GM19328 (cell line): ENCODE results near the gene DHCR24.

Experiments
- ATAC-seq: cut with Tn5 transposase; IDR thresholded peaks from one replicate; pipeline ENCODE4 v1.9.1; 2021; ENCODE audit warnings: mild to moderate bottlenecking, moderate library complexity; ENCODE audit not compliant: unreplicated experiment

The DHCR24 gene

DNA sequence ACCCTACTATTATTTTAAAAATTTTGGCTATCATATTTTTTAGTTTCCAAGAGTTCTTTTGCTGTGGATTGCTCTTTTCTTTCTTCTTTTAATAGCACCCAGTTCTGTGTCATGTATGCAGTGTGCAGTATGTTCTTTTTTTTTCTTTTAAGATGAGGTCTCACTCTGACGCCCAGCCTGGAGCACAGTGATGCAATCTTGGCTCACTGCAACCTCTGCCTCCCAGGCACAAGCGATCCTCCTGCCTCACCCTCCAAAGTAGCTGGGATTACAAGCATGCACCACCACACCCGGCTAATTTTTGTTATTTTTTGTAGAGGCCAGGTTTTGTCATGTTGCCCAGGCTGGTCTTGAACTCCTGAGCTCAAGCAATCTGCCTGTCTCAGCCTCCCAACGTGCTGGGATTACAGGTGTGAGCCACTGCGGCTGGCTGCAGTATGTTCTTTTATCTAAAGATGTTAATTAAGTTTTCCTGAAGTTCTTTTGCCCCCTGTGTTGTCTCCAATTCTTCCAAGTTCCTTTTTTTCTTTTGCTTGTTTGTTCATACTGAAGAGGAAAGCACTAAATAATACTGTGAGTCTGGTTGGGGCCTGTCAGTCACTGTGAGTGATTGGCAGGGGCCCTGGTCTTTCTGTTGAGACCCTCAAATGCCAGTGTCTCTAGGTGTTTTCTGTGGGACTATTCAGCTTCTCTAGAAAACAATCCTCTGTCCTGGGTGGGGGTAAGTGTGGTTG is 68.4 kb downstream of the DHCR24 start:
- no peak for ATAC-seq

DNA sequence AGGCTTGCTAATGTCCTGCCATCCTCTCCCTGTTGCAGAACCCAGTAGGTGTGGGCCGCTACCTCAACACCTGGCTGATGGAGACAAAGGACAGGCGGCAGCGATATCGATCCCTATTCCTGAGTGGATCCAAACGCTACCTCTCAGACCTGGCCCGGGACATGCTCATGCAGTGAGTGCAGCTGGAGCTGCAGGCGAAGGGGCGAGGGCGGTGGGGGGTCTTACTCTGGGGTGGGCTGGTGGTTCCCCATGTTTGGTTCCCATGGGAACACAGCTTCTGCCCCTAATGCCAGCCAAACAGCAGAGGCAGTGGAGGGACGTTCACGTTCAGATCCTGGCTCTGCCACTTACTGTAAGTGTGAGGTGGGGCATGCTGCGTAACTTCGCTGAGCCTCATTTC is 70.0 kb downstream of the DHCR24 start:
- ATAC-seq = no peak

DNA sequence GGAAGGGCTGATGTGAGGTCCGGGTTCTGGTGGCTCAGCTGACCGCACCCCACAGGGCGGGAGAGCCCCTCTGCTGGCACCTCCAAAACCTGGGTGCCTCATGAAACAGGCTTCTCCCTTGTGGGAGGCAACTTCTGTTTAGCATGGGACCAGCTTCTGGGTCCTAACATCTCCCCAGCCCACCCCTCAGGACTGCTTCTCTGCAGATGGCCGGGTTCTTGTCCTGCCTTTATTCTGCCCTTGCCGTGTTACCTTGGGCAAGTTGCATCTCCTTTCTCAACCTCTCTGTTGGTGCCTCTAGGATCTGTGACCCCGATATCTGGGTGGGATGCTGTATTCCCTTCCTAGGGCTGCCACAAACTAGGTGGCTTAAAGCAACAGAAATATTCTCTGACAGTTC is 70.9 kb downstream of the DHCR24 start:
- ATAC-seq = no peak

DNA sequence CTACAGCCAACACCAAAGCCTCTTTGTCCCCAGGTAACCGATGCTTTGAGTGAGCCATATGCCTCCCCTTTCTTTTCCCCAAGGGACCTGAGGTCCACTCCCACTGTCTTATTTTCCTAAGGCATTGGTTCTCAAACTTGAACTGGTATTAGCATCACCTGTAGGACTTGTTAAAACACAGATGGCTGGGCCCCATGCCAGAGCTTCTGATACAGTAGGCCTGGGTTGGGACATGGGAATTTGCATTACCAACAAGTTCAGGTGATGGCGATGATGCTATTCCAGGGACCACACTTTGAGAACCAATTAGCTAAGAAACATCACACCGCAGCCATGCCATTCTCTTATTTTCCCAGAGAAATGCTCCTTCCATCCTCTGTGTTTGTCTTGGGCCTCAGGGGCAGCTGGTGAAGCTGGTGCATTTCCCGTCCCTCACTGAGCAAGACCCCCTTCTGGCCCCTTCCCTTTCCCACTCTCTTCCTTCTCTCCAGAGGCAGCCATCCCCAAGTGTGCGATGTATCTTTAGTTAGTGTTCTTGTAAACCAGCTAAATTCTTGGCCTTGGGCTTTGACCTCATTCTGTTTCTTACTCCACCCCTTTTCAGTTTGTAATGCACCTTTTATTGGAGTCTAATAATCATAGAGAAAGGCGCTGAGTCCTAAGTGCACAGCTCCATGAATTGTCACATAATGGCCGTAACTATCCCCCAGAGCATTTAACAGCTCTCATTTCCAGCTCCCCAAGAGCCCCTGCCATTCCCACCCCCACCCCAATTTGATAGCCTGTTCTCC is 71.7 kb downstream of the DHCR24 start:
- ATAC-seq = no peak

DNA sequence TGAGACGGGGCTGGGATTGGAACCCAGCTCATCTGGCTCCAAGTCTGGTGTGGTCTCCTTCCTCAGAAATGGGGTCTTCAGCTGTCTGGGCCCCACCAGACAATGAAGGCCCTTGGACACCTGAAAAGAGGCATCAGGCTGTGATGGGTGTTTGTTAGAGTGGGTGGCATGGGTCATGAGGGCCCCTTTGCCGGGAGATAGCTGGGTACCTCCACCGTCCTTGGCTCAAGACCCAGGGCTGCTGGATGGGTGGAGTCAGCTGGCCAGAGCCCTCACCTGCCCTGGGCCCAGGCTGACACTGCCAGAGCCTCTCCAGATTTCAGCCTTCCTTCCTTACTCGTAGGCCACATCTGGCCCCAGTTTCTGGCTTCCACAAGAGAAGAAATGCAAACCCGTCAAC is 72.4 kb downstream of the DHCR24 start:
- no peak for ATAC-seq

DNA sequence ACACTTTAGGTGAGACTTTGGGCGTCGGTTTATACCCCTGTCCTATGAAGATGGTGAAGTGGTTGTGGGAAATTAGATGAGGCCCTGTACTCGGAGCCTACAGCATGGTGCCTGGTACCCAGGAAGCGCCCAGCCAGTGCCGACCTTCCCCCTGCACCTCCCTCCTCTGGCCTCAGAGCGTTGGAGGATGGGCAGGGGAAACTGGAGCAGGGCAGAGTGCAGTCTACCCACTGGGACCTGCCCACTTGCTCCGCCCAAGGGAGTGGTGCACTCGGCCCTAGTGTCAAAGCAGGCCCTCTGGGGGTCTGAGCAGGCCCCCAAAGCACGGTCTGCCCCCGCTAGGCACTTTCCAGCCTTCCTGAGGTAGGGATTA is 72.9 kb downstream of the DHCR24 start:
- ATAC-seq = no peak

DNA sequence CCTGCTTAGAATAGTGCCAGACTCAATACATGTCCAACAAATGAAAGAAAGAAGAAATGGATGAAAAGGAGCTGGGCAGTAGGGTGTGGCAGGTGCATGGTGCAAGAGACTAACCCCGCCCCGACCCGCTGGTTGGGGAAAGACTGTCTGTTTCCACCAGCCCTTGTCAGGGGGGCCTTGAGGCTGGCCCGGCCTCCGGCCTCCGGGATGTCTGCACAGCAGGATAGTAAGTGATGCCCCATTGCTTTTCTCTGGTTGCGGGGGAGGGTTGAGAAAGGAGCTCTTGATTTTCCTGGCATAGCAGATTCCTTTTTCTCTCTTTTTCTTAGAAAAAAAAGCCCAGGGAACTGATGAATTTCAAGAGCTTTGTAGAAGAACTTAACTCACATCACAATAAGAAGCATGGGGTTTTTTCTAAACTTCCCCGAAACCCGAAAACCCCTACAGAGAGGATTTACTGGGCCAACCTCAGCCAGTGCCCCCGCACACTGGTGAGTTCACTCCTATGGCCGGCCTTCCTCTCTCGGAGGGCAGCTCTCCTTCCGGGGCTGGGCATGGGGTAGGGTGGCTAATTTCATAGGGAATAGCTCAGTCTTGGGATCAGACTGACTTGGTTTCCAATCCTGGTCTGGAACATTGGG is 73.4 kb downstream of the DHCR24 start:
- no peak for ATAC-seq

DNA sequence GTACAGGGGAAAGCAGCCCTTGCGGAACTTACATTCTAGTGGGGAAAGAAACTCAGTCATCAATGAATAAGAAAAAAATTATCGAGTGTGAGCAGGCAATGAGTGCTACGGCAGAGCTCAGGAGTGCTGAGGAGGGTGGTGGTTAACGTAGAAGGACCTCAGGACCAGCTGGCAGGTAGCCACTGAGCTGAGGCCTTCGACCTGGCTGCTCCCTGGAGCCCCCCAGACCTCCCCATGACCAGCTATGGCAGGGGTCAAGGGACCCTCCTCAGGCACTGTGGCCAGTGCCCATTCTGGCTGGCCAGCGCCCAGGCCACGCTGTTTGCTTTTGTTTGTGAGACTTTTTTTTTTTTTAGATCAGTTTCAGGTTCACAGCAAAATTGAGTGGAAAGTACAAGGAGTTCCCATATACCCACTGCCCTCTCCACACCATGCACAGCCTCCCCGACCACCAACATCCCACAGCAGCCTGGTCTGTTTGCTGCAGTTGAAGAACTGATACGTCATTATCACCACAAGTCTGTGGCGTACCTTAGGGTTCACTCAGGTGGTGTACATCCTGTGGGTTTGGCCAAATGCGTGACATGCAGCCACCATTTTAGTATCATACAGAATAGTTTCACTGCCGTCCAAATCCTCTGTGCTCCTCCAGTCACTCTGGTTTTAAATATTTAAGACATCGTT is 74.1 kb downstream of the DHCR24 start:
- ATAC-seq = no peak

DNA sequence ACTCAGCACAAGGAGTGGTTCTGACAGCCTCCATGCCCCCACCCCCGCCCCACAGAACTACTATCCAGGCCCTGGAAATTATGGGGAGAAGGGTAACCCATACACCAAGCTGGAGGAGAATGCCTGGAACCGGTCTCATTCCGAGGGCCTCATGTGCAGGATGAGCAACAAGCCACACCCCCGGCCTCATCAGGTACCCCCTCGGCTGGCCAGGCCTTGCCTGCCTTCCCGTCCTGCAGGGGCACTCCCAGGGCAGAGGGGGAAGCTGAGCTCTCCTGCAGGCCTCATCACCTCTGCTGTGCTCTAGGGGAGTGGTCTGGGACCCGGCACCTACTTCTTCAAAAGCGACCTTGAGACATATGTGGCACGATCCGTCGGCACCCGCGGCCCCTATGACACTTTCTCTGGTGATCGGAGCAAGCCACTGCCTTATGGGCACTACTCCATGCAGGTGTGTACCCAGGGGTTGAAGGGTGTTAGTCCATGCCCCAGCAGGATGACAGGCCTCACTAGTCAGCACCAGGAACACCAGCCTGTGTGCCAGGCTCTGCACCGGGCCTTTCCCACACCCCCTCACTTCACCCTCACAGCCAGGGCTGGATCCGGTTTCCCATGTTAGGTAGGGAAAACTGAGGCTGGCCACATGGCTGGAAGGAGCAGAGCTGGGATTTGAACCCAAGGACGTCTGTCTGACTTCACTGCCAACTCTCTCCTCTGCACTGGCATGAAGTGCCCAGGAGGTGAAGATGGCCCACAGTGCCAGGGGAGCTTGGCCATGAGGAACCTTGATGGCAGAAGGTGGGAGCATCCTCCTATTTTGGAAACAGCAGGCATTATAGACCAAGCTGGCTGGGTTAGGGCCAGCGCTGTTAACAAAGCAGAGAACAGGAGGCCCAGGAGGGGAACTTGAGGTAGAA is 75.0 kb downstream of the DHCR24 start:
- ATAC-seq = no peak

DNA sequence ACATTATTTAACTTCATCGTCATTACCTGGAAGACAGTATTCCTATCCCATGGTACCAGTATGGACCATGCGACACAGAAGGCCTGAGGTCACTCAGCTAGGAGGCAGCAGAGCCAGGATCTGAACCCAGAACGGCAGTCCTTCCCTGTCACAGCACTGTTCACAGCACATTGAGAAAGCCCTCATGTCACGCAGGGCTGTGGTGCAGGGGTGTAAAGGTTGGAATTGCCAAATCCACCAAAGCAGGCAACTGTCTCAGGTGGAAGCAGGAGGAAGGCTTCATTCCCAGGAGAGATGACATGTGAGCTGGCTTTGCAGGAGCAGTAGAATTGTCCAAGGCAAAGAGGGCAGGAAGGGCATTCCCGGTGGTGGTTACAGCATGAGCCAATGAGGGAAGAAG is 75.9 kb downstream of the DHCR24 start:
- no peak for ATAC-seq

DNA sequence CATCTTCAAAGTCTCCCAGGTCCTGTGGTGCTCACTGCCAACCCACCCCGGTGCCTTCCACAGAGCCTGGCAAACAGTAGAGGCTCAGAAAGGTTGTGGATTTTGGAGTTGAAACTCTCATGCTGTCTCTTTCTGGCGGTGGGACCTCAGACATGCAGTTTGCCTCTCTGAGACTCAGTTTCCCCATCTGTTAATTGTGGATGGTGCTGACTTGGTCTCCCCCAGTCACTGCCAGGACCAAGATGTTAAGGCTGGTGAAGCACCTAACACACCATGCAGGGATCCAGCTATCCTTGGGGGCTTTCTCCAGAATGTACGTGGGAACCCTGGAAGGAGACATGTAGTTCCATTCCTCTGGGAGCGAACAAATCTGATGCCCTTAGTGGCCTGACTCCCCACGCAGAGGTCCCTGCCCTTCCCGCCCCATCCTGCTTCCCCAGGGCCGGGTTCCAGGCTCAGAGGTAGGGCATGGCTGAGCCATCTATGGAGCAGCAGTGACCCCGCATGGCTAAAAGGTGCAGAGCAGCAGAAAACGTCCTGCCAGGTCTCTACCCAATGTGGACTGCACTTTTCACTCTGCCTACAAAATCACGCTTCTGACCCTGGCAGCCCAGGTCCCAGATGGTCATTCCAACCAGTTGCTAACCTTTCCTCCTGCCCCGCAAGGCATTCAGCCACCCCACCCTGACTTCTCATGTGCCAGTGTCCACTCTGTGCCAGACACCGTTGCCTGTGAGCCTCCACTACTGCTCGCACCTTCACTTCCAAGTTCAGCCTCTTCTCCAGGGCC is 76.6 kb downstream of the DHCR24 start:
- no peak for ATAC-seq

DNA sequence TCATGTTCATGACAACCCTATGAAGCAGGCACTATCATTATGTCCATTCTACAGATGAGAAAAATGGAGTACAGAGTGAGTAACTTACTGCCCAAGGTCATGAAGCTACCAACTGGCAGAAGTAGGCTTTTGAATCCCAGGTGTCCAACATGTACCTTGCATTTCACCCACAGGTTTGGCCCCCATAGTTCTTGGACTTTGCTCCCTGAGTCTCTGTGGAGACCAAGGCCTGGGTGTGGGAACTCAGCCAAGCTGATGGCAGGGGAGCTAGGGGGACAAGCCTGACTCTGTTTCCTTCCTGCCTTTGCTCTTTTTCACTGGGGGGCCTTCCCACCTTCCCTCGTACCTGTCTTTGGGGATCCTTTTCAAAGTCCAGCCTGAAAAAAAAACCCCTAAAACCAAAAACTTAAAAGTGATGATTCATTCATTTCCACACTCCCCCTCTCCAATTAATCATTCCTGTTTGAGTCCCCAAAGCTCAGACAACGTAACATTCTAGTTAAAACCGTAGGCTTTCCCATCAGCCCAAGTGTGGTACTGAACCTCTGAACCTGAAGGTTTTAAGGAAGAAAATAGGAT is 77.4 kb downstream of the DHCR24 start:
- ATAC-seq = no peak

DNA sequence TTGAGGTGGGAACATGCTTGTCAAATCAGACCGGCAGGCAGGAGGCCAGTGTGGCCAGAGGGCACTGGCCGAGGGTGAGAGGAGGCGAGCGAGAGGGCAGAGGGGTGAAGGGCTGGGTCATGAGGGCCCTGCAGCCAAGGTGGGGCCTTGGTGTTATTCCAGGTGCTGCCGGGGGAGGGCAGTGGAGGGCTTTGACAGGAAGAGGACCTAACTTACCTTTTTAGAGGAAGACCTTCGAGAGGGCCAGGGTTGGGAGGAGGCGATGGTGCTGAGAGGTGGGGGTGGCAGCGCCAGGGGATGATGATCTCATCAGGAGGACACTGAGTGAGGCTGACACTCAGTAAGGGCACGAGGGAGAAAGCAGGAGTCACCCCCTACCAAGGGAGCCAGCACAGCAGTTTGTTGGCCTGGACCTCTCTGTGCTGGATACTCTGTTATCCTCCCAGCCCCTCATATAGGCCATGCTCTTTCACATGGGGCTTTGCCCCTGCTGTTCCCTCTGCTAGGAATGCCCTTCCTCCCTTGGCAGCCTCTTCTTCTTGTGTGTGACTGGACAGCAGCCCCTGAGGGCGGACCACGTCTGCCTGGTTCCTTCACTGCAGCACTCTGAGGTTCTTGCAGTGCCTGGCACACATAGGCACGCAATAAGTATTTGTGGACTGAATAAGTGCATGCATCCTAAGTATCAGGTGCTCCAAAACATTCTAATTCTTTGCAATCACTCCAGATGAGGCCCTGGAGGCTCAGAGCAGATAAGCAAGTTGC is 78.4 kb downstream of the DHCR24 start:
- ATAC-seq = no peak

DNA sequence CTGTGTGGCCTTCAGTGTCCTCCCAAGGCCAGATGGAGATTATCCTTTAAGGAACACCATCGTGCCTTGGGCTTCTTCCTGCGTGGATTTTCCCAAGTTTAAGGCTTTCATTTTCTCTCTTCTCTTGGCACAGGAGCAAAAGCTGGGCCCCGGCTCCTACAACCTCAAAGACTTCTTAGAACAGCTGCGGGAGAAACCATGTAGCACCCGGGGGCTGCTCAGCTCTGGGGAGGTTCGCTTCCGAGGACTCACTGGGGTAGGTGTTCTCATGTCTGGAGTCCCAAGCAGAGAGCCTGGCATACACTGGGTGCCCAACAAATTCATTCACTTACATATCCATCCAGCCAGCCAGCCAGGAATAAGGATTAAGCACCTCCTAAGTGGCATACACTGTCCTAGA is 79.2 kb downstream of the DHCR24 start:
- ATAC-seq = no peak

DNA sequence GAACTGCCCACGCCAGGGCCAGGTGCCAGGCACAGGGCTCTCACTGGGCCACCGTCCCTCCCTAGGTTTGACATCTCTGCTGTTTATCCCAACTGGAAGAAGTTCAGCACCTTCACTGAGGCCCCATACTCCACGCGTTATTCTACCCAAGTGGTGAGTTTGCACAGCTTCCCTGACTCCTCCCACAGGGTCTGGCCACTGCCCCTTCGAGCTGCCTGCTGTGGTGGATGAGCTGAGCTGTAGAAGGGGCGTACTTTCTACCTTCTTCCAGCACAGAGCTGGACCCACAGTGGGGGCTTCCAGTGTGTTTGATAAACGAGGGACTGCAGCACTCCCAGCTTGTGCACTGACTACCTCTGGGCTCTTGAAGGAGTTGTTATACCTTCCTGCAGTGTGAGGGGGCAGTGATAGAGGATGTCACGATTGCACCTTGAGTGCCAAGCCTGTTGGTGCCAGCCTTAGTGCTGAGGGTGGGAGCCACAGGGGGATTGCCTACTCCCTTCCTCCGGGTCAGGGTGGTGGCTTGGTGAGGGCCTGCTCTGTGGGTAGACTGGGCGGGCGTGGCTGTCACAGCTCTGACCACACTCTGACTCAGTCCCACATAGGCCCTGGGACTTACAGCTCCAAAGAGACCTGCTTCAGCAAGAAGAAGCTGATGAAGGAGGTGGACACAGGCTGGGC is 79.9 kb downstream of the DHCR24 start:
- no peak for ATAC-seq

DNA sequence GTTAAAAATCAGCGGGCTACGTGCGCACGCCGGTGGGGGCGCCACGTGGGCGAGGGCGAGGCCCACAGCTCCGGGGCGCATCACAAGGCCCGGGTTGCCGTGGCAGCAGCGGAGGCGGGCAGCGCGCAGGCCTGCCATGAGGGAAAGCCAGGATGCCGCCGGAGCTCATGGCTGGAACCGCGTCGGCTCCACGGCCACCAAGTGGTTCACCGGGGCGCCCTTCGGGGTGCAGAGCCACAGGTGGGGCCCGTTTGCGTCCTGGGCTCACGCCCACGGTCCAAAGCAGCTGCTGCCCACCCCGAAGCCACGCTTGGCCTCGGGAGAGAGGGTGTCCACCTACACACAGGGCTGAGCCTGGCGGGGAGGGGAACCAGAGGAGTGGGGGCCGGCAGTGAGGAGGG is 81.0 kb downstream of the DHCR24 start:
- no peak for ATAC-seq

DNA sequence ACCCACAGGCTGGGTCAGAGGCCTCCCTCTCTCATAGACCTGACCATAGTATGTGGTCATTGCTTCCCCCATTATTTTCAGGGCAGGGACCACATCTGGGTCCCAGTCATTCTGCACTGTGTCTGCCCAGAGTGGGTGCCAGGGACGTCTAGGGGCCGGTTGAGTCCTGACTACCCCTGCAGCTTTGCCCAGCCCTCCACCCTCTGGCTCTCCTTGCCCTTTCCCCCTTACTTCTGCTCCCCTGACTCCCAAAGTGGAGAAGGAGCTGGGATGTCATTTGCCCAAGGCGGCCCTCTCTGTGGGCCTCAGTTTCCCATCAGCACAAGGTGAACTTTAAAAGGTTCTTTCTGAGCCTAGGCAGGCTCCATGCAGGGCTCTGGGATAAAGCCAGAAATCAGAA is 81.5 kb downstream of the DHCR24 start:
- no peak for ATAC-seq
